Measurements from ENCODE around the gene TGFBI.

Gene TGFBI

GRCh38 chr5:136030252-136030651 is 1.5 kb downstream of the TGFBI start:
- H3K4me2 ChIP-seq (ENCODE audit: low read length), result peak overlapping the region; percentile 95
- H3K27me3 ChIP-seq (ENCODE audit: control insufficient read depth, insufficient read depth, low read length), result no peaks in the 10 kb centered on the region
- H3K4me3 ChIP-seq (ENCODE audit: low read length), result peak overlapping the region; percentile 86
- H3K36me3 ChIP-seq (ENCODE audit: insufficient read depth, low read length), result peaks cover 53% of the 10 kb centered on the region
- peak overlapping the region; percentile 91 for H3K9ac ChIP-seq (ENCODE audit: low read depth, low read length)
- peaks cover 67% of the 10 kb centered on the region for H3K4me1 ChIP-seq (ENCODE audit: control insufficient read depth, insufficient read depth, low read length)
- no peaks in the 10 kb centered on the region for H3K9me3 ChIP-seq (replicated peaks; ENCODE audit: low read length)

- Histone ChIP-seq H3K36me3 (ENCODE audit: insufficient read depth, low read length) (peaks cover 58% of the 10 kb centered on the region), H3K4me1 (ENCODE audit: control insufficient read depth, insufficient read depth, low read length) (peaks cover 72% of the 10 kb centered on the region), H3K4me2 (ENCODE audit: low read length) (peak overlapping the region; percentile 95), H3K9me3 (replicated peaks; ENCODE audit: low read length) (no peaks in the 10 kb centered on the region), H3K4me3 (ENCODE audit: low read length) (peak overlapping the region; percentile 86), H3K27me3 (ENCODE audit: control insufficient read depth, insufficient read depth, low read length) (no peaks in the 10 kb centered on the region), H3K9ac (ENCODE audit: low read depth, low read length) (peak overlapping the region; percentile 91)
These were observed 2.3 kb downstream of the TGFBI start for GRCh38 chr5:136030956-136031611.

GRCh38 chr5:136031711-136032110 is 2.9 kb downstream of the TGFBI start:
- Histone ChIP-seq H3K4me2 (ENCODE audit: low read length) (peak overlapping the region; percentile 95), H3K4me3 (ENCODE audit: low read length) (peak overlapping the region; percentile 86), H3K9ac (ENCODE audit: low read depth, low read length) (peak overlapping the region; percentile 91), H3K4me1 (ENCODE audit: control insufficient read depth, insufficient read depth, low read length) (peaks cover 78% of the 10 kb centered on the region), H3K27me3 (ENCODE audit: control insufficient read depth, insufficient read depth, low read length) (no peaks in the 10 kb centered on the region), H3K9me3 (replicated peaks; ENCODE audit: low read length) (no peaks in the 10 kb centered on the region), H3K36me3 (ENCODE audit: insufficient read depth, low read length) (peaks cover 64% of the 10 kb centered on the region)

GRCh38 chr5:136032564-136032963 is 3.8 kb downstream of the TGFBI start:
- Histone ChIP-seq H3K36me3 (ENCODE audit: insufficient read depth, low read length) (peaks cover 69% of the 10 kb centered on the region), H3K4me3 (ENCODE audit: low read length) (peak overlapping the region; percentile 86), H3K9me3 (replicated peaks; ENCODE audit: low read length) (no peaks in the 10 kb centered on the region), H3K4me1 (ENCODE audit: control insufficient read depth, insufficient read depth, low read length) (peaks cover 87% of the 10 kb centered on the region), H3K9ac (ENCODE audit: low read depth, low read length) (peak overlapping the region; percentile 91), H3K4me2 (ENCODE audit: low read length) (peak overlapping the region; percentile 95), H3K27me3 (ENCODE audit: control insufficient read depth, insufficient read depth, low read length) (no peaks in the 10 kb centered on the region)

- H3K27me3 ChIP-seq (ENCODE audit: control insufficient read depth, insufficient read depth, low read length), result no peaks in the 10 kb centered on the region
- H3K9ac ChIP-seq (ENCODE audit: low read depth, low read length), result peak overlapping the region; percentile 91
- peak overlapping the region; percentile 86 for H3K4me3 ChIP-seq (ENCODE audit: low read length)
- peaks cover 76% of the 10 kb centered on the region for H3K36me3 ChIP-seq (ENCODE audit: insufficient read depth, low read length)
- H3K4me1 ChIP-seq (ENCODE audit: control insufficient read depth, insufficient read depth, low read length), result peaks cover 87% of the 10 kb centered on the region
- peak overlapping the region; percentile 95 for H3K4me2 ChIP-seq (ENCODE audit: low read length)
- no peaks in the 10 kb centered on the region for H3K9me3 ChIP-seq (replicated peaks; ENCODE audit: low read length)
These were observed 4.4 kb downstream of the TGFBI start for GRCh38 chr5:136033234-136033633.

- H3K9ac ChIP-seq (ENCODE audit: low read depth, low read length), result peak overlapping the region; percentile 91
- H3K4me3 ChIP-seq (ENCODE audit: low read length), result no peak overlapping the region
- peaks cover 82% of the 10 kb centered on the region for H3K4me1 ChIP-seq (ENCODE audit: control insufficient read depth, insufficient read depth, low read length)
- H3K36me3 ChIP-seq (ENCODE audit: insufficient read depth, low read length), result peaks cover 80% of the 10 kb centered on the region
- no peaks in the 10 kb centered on the region for H3K9me3 ChIP-seq (replicated peaks; ENCODE audit: low read length)
- no peaks in the 10 kb centered on the region for H3K27me3 ChIP-seq (ENCODE audit: control insufficient read depth, insufficient read depth, low read length)
- H3K4me2 ChIP-seq (ENCODE audit: low read length), result peak overlapping the region; percentile 95
These were observed 5.1 kb downstream of the TGFBI start for GRCh38 chr5:136033848-136034247.

GRCh38 chr5:136034492-136034891 is 5.7 kb downstream of the TGFBI start:
- H3K4me2 ChIP-seq (ENCODE audit: low read length), result peak overlapping the region; percentile 1
- no peaks in the 10 kb centered on the region for H3K27me3 ChIP-seq (ENCODE audit: control insufficient read depth, insufficient read depth, low read length)
- H3K9me3 ChIP-seq (replicated peaks; ENCODE audit: low read length), result no peaks in the 10 kb centered on the region
- peaks cover 84% of the 10 kb centered on the region for H3K36me3 ChIP-seq (ENCODE audit: insufficient read depth, low read length)
- peak overlapping the region; percentile 4 for H3K9ac ChIP-seq (ENCODE audit: low read depth, low read length)
- H3K4me1 ChIP-seq (ENCODE audit: control insufficient read depth, insufficient read depth, low read length), result peaks cover 81% of the 10 kb centered on the region
- H3K4me3 ChIP-seq (ENCODE audit: low read length), result no peak overlapping the region

GRCh38 chr5:136034984-136035383 is 6.2 kb downstream of the TGFBI start:
- no peaks in the 10 kb centered on the region for H3K27me3 ChIP-seq (ENCODE audit: control insufficient read depth, insufficient read depth, low read length)
- H3K9me3 ChIP-seq (replicated peaks; ENCODE audit: low read length), result no peaks in the 10 kb centered on the region
- peaks cover 84% of the 10 kb centered on the region for H3K36me3 ChIP-seq (ENCODE audit: insufficient read depth, low read length)
- H3K9ac ChIP-seq (ENCODE audit: low read depth, low read length), result peak overlapping the region; percentile 4
- no peak overlapping the region for H3K4me2 ChIP-seq (ENCODE audit: low read length)
- peaks cover 76% of the 10 kb centered on the region for H3K4me1 ChIP-seq (ENCODE audit: control insufficient read depth, insufficient read depth, low read length)
- no peak overlapping the region for H3K4me3 ChIP-seq (ENCODE audit: low read length)

- Histone ChIP-seq H3K9me3 (replicated peaks; ENCODE audit: low read length) (no peaks in the 10 kb centered on the region), H3K9ac (ENCODE audit: low read depth, low read length) (no peak overlapping the region), H3K4me3 (ENCODE audit: low read length) (no peak overlapping the region), H3K4me2 (ENCODE audit: low read length) (no peak overlapping the region), H3K27me3 (ENCODE audit: control insufficient read depth, insufficient read depth, low read length) (no peaks in the 10 kb centered on the region), H3K36me3 (ENCODE audit: insufficient read depth, low read length) (peaks cover 78% of the 10 kb centered on the region), H3K4me1 (ENCODE audit: control insufficient read depth, insufficient read depth, low read length) (peaks cover 76% of the 10 kb centered on the region)
These were observed 7.0 kb downstream of the TGFBI start for GRCh38 chr5:136035837-136036236.

GRCh38 chr5:136036293-136036911 is 7.6 kb downstream of the TGFBI start:
- Histone ChIP-seq H3K4me1 (ENCODE audit: control insufficient read depth, insufficient read depth, low read length) (peaks cover 76% of the 10 kb centered on the region), H3K27me3 (ENCODE audit: control insufficient read depth, insufficient read depth, low read length) (no peaks in the 10 kb centered on the region), H3K4me2 (ENCODE audit: low read length) (no peak overlapping the region), H3K9ac (ENCODE audit: low read depth, low read length) (peak overlapping the region; percentile 9), H3K4me3 (ENCODE audit: low read length) (no peak overlapping the region), H3K36me3 (ENCODE audit: insufficient read depth, low read length) (peaks cover 75% of the 10 kb centered on the region), H3K9me3 (replicated peaks; ENCODE audit: low read length) (no peaks in the 10 kb centered on the region)

- H3K27me3 ChIP-seq (ENCODE audit: control insufficient read depth, insufficient read depth, low read length), result no peaks in the 10 kb centered on the region
- H3K9ac ChIP-seq (ENCODE audit: low read depth, low read length), result peak overlapping the region; percentile 9
- H3K36me3 ChIP-seq (ENCODE audit: insufficient read depth, low read length), result peaks cover 78% of the 10 kb centered on the region
- peaks cover 76% of the 10 kb centered on the region for H3K4me1 ChIP-seq (ENCODE audit: control insufficient read depth, insufficient read depth, low read length)
- H3K4me3 ChIP-seq (ENCODE audit: low read length), result no peak overlapping the region
- H3K4me2 ChIP-seq (ENCODE audit: low read length), result no peak overlapping the region
- no peaks in the 10 kb centered on the region for H3K9me3 ChIP-seq (replicated peaks; ENCODE audit: low read length)
These were observed 8.4 kb downstream of the TGFBI start for GRCh38 chr5:136037001-136037705.
